Panc1 (cell line): ENCODE results near the gene SART3. TPM values are rescaled to one million over a fixed set of nuclear protein-coding genes. Genes with fewer than 3 reads are reported as not detected.

Experiments used
- ATAC-seq: fragments of 200-7000 bp; cut with Tn5 transposase; 2 replicates; pipeline ENCODE4 v1.9.1; 2020; ENCODE audit warnings: mild to moderate bottlenecking, moderate library complexity
- BruUV-seq: library from RNA; stranded (reverse); fragments of 400-500 nt; replicated peaks from 2 replicates; lab custom pipeline; 2021; lab: Mats Ljungman, UMichigan
- CTCF ChIA-PET: fragments of 300-600 bp; sonication (Branson Sonifier 250); formaldehyde crosslinking; loops from one replicate; lab custom pipeline; 2022; ENCODE audit warnings: antibody characterized with exemption; lab: Charles Lee
- POLR2A ChIA-PET: fragments of 300-600 bp; sonication (Branson Sonifier 250); formaldehyde crosslinking; loops from one replicate; lab custom pipeline; 2022; ENCODE audit warnings: antibody characterized with exemption; lab: Charles Lee
- DNase-seq: peaks from one replicate; pipeline ENCODE4 v3.0.0-alpha.2; 2010; ENCODE audit warnings: low read depth, low spot score
- H3K27ac ChIP-seq: 2 replicates; pipeline ENCODE4 v1.5.1; 2011; ENCODE audit warnings: mild to moderate bottlenecking, low read length, inconsistent platforms
- H3K27me3 ChIP-seq: fragments of 200-500 bp; sonication (Bioruptor generic); 2 replicates; pipeline ENCODE4 v1.6.0; 2014; ENCODE audit warnings: low read length, inconsistent platforms; ENCODE audit not compliant: control insufficient read depth, insufficient read depth
- H3K36me3 ChIP-seq: fragments of 200-500 bp; sonication (Bioruptor generic); 2 replicates; pipeline ENCODE4 v1.5.1; 2014; ENCODE audit warnings: inconsistent platforms, mild to moderate bottlenecking, low read length, moderate library complexity; ENCODE audit not compliant: control insufficient read depth, insufficient read depth
- H3K4me1 ChIP-seq: 2 replicates; pipeline ENCODE4 v1.5.1; 2011; ENCODE audit warnings: inconsistent platforms, mild to moderate bottlenecking, low read length, moderate library complexity; ENCODE audit not compliant: control insufficient read depth, insufficient read depth
- H3K4me3 ChIP-seq, 2 experiments: 2 replicates each; pipeline ENCODE4 v1.5.1; 2011 to 2012; ENCODE audit warnings: low read depth in 2 of 2, low read length in 2 of 2, mild to moderate bottlenecking in 2 of 2, inconsistent platforms in 1 of 2, moderate library complexity in 1 of 2
- H3K9me3 ChIP-seq: fragments of 200-500 bp; sonication (Bioruptor generic); 2 replicates; pipeline ENCODE4 v1.5.1; 2014; ENCODE audit warnings: low read depth, mild to moderate bottlenecking, inconsistent platforms, low read length, moderate library complexity; ENCODE audit not compliant: control insufficient read depth, insufficient read depth
- CTCF ChIP-seq: fragments of 450-650 bp; IDR thresholded peaks from 2 replicates; pipeline ENCODE4 v1.5.1; 2017; ENCODE audit warnings: mild to moderate bottlenecking
- POLR2AphosphoS5 ChIP-seq: IDR thresholded peaks from 2 replicates; pipeline ENCODE4 v1.6.1; 2012; ENCODE audit warnings: mild to moderate bottlenecking, low read depth, low read length, moderate library complexity
- REST ChIP-seq, 2 experiments: IDR thresholded peaks; 2 replicates each; pipeline ENCODE4 v1.6.1; 2011 to 2012; ENCODE audit warnings: low read depth in 2 of 2, control low read depth in 1 of 2, low read length in 1 of 2, mild to moderate bottlenecking in 1 of 2, moderate library complexity in 1 of 2; ENCODE audit not compliant: insufficient read depth in 1 of 2
- SIN3A ChIP-seq: IDR thresholded peaks from 2 replicates; pipeline ENCODE4 v1.6.1; 2012; ENCODE audit warnings: low read depth, mild to moderate bottlenecking, low read length, moderate library complexity, borderline replicate concordance; ENCODE audit not compliant: insufficient read depth
- TCF7L2 ChIP-seq: IDR thresholded peaks from 2 replicates; pipeline ENCODE4 v1.6.1; 2011; ENCODE audit warnings: mild to moderate bottlenecking, low read depth, low read length, inconsistent platforms
- in situ Hi-C: cut with HindIII; loops from 2 replicates; pipeline ENCODE4 v1.10.0; 2016; ENCODE audit warnings: low sequenced_read_pairs, low pct_unique_long_range_greater_than_20kb
- intact Hi-C: fragments of 100-400 bp; cut with micrococcal nuclease; formaldehyde crosslinking; loops from one replicate; pipeline ENCODE4 v1.10.0; 2022; ENCODE audit not compliant: unreplicated experiment
- total RNA-seq: library from RNA; stranded (reverse); gene quantifications from one replicate; pipeline ENCODE4 v1.2.1, GENCODE V29; 2021; ENCODE audit not compliant: unreplicated experiment

The SART3 gene
- total RNA-seq, 1 experiment from 2014 or later, result 55.9 TPM

- CTCF ChIA-PET, result no interaction called here
Observed at GRCh38 chr12:108605690-108606406, 44.9 kb upstream of the SART3 start.

GRCh38 chr12:108605000-108605689 lies 44.2 kb upstream of the SART3 start:
- H3K4me1 ChIP-seq, result no peaks in the 10 kb centered on the region
- no TSS peak for BruUV-seq
- TF ChIP-seq REST (IDR thresholded peaks at IDR 0.05; ENCODE audit: insufficient read depth in 1 of 2, low read depth in 2 of 2, low read length in 1 of 2) (no peak), CTCF (no peak), TCF7L2 (no peak), POLR2AphosphoS5 (no peak)

More at GRCh38 chr12:108605690-108606406, 44.9 kb upstream of the SART3 start:
- H3K4me3 ChIP-seq, result no peak overlapping the region
- H3K9me3 ChIP-seq, result no peaks in the 10 kb centered on the region
- TF ChIP-seq TCF7L2, result no peak
- TF ChIP-seq REST (IDR thresholded peaks at IDR 0.05; ENCODE audit: insufficient read depth in 1 of 2, low read depth in 2 of 2, low read length in 1 of 2), result no peak
- TF ChIP-seq SIN3A, result no peak
- no peak for TF ChIP-seq POLR2AphosphoS5
- no peak for TF ChIP-seq CTCF
- BruUV-seq, result no TSS peak
- in situ Hi-C loops, result no loop called here
- POLR2A ChIA-PET, result no interaction called here
- H3K4me1 ChIP-seq, result no peaks in the 10 kb centered on the region
- H3K27ac ChIP-seq, result no peak overlapping the region
- no peaks in the 10 kb centered on the region for H3K27me3 ChIP-seq
- intact Hi-C loops, result no loop called here
- ATAC-seq, result no peak
- no peak for DNase-seq
- H3K36me3 ChIP-seq, result no peaks in the 10 kb centered on the region

More at GRCh38 chr12:108605000-108605689, 44.2 kb upstream of the SART3 start:
- Histone ChIP-seq H3K36me3 (no peaks in the 10 kb centered on the region), H3K27ac (no peak overlapping the region), H3K27me3 (no peaks in the 10 kb centered on the region), H3K9me3 (no peaks in the 10 kb centered on the region), H3K4me3 (no peak overlapping the region)
- no peak for ATAC-seq
- intact Hi-C loops (no loop called here), in situ Hi-C loops (no loop called here)
- no peak for DNase-seq
- ChIA-PET POLR2A (no interaction called here), CTCF (no interaction called here)
